Tibial nerve (tissue), 3 donors: ENCODE data around the gene HECTD4.

Experiments used
- POLR2A ChIP-seq, 2 donors: fragments of 450-650 bp; IDR thresholded peaks; one replicate each; pipeline ENCODE4 v1.6.1; 2017; ENCODE audit warnings: antibody characterized with exemption in 2 of 2, mild to moderate bottlenecking in 2 of 2, moderate library complexity in 2 of 2
- TF ChIP-seq, protein P1 (sequence below), 5 experiments: fragments of 200-600 bp in 3 of 5; fragments of 450-650 bp in 2 of 5; sonication (generic) in 3 of 5; IDR thresholded peaks; one replicate each; pipeline ENCODE4 v1.5.1; 2016 to 2019; ENCODE audit warnings: antibody characterized with exemption in 5 of 5, mild to moderate bottlenecking in 3 of 5, moderate library complexity in 2 of 5

DNA sequence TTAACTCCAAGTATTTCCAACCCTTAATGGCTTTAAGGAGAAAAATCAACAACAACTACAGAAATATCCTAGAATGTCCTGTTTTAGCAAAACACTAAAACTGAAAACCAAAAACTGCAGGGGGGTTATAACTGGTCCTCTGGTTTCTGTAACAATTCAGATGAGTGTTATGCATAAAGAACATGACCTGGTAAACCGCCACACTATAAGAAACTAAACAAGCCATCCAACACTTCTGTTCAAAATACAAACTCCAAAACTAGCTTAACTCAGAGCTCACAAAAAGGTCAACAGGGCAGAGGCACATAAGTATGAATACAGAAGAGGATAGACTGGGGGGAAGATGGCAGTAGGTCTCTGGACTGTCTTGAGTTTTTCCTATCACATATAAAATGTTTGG lies 38.0 kb downstream of the HECTD4 start:
- TF ChIP-seq, protein P1, sequence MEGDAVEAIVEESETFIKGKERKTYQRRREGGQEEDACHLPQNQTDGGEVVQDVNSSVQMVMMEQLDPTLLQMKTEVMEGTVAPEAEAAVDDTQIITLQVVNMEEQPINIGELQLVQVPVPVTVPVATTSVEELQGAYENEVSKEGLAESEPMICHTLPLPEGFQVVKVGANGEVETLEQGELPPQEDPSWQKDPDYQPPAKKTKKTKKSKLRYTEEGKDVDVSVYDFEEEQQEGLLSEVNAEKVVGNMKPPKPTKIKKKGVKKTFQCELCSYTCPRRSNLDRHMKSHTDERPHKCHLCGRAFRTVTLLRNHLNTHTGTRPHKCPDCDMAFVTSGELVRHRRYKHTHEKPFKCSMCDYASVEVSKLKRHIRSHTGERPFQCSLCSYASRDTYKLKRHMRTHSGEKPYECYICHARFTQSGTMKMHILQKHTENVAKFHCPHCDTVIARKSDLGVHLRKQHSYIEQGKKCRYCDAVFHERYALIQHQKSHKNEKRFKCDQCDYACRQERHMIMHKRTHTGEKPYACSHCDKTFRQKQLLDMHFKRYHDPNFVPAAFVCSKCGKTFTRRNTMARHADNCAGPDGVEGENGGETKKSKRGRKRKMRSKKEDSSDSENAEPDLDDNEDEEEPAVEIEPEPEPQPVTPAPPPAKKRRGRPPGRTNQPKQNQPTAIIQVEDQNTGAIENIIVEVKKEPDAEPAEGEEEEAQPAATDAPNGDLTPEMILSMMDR (IDR thresholded peaks at IDR 0.05): no peak
- no peak for TF ChIP-seq POLR2A (IDR thresholded peaks at IDR 0.05)
